Right lobe of liver (tissue), 6 donors: Measurements from ENCODE around the gene EXOC2. TPM values are rescaled to one million over a fixed set of nuclear protein-coding genes. Genes with fewer than 3 reads are reported as not detected.
"Not testable (repeated sequence)": the region's sequence is repeated elsewhere in the genome, so short reads cannot be mapped to it uniquely, and the experiment has no call there.

Experiments used
- ATAC-seq, 4 donors: fragments of 200-7000 bp; cut with Tn5 transposase; one replicate each; pipeline ENCODE4 v1.9.1; 2020; ENCODE audit warnings: mild to moderate bottlenecking in 4 of 4, moderate library complexity in 4 of 4
- DNase-seq, 3 donors: peaks; one replicate each; pipeline ENCODE4 v3.0.0-alpha.2; 2020
- H3K27ac ChIP-seq, 3 donors: fragments of 200-600 bp; one replicate each; pipeline ENCODE4 v1.8.0; 2022
- H3K27me3 ChIP-seq, 2 donors: fragments of 200-600 bp; one replicate each; pipeline ENCODE4 v1.8.0; 2022
- H3K36me3 ChIP-seq, 4 donors: fragments of 200-600 bp; sonication (generic) in 1 of 4; one replicate each; pipeline versions ENCODE4 v1.5.1 to v1.8.0; 2017 to 2022; ENCODE audit warnings: control low read depth in 1 of 4
- H3K4me1 ChIP-seq, 4 donors: fragments of 200-600 bp; sonication (generic) in 1 of 4; one replicate each; pipeline versions ENCODE4 v1.5.1 to v1.8.0; 2017 to 2022; ENCODE audit warnings: control low read depth in 1 of 4
- H3K4me3 ChIP-seq, 3 donors: fragments of 200-600 bp; one replicate each; pipeline ENCODE4 v1.8.0; 2022
- H3K9me3 ChIP-seq, 4 donors: fragments of 200-600 bp; sonication (generic) in 1 of 4; one replicate each; pipeline versions ENCODE4 v1.5.1 to v1.8.0; 2017 to 2022; ENCODE audit warnings: control low read depth in 1 of 4
- POLR2A ChIP-seq: fragments of 450-650 bp; IDR thresholded peaks from one replicate; pipeline ENCODE4 v1.6.1; 2017; ENCODE audit warnings: antibody characterized with exemption, mild to moderate bottlenecking
- WGBS: methylation state at CpG from one replicate; pipeline ENCODE4 v1.1.6; 2018; ENCODE audit warnings: low coverage, low lambda C conversion rate; ENCODE audit not compliant: insufficient coverage; ENCODE audit errors: missing lambda C conversion rate; 5-methylcytosine and 5-hydroxymethylcytosine counted together
- intact Hi-C, 2 donors: fragments of 100-400 bp; cut with DNase I; formaldehyde crosslinking; loops; one replicate each; pipeline versions ENCODE4 v1.11.2 to v1.14.1; 2022
- total RNA-seq, 6 experiments: library from RNA; depleted of rRNA in 2 of 6; stranded (reverse); fragments of >200 nt in 2 of 6; fragmentation: NEBNext Ultra II Directional in 3 of 6; extraction: Animal tissue kit (Norgen Biotek cat#: 25700) in 3 of 6; gene quantifications; one replicate each; pipeline versions ENCODE4 v1.1.0 to v1.2.4, GENCODE V29; 2016 to 2023
- TF ChIP-seq, protein P1 (sequence below), 4 donors: fragments of 200-600 bp in 3 of 4; fragments of 450-650 bp in 1 of 4; IDR thresholded peaks; one replicate each; pipeline versions ENCODE4 v1.5.1 to v1.8.0; 2016 to 2022; ENCODE audit warnings: antibody characterized with exemption in 4 of 4, mild to moderate bottlenecking in 2 of 4
- donor health status: DM: no; HTN: yes; CAD: no.
- donor health status: DM: no; HTN: no; CAD: no.
- donor health status: DM: no; HTN: no; CAD: no.
- donor health status: DM: no; HTN: yes; CAD: no.
- donor health status: DM: no; HTN: yes; CAD: no.

Gene EXOC2
- total RNA-seq, 6 experiments from 2014 or later: 7.1 to 12.8 (median 10.5) TPM

DNA sequence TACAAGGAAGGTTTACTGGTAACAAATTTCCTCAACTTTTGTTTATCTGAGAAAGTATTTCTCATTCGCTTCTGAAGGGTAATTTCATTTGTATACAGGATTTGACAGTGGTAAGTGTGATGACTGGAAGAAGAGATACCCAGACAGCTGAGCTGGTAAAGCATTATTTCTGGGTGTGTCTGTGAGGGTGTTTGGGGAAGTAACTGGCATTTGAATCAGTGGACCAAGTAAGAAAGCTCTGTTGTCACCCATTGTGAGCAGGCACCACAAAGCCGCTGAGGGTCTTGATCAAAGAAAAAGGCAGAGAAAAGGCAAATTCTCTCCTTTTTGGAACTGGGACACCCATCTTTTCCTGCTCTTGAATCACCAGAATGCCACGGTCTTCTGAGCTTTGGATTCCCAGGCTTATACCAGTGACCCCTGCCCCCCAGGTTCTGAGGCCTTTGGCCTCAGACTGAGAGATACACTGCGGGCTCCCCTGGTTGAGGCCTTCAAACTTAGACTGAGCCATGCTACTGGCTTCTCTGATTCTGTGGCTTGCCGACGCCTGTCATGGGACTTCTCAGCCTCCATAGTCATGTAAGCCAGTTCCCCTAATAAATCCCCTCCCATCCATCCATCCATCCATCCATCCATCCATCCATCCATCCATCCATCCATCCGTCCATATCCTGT lies 25.5 kb downstream of the EXOC2 start:
- H3K9me3 ChIP-seq: no peaks in the 10 kb centered on the region
- no peaks in the 10 kb centered on the region for H3K4me1 ChIP-seq
- intact Hi-C loops: no loop called here
- H3K4me3 ChIP-seq: no peak overlapping the region
- no peak overlapping the region for H3K27ac ChIP-seq
- H3K27me3 ChIP-seq: no peaks in the 10 kb centered on the region
- ATAC-seq (no peak), DNase-seq (no peak)
- H3K36me3 ChIP-seq: no peaks in the 10 kb centered on the region
- no peak for TF ChIP-seq POLR2A
- TF ChIP-seq, protein P1, sequence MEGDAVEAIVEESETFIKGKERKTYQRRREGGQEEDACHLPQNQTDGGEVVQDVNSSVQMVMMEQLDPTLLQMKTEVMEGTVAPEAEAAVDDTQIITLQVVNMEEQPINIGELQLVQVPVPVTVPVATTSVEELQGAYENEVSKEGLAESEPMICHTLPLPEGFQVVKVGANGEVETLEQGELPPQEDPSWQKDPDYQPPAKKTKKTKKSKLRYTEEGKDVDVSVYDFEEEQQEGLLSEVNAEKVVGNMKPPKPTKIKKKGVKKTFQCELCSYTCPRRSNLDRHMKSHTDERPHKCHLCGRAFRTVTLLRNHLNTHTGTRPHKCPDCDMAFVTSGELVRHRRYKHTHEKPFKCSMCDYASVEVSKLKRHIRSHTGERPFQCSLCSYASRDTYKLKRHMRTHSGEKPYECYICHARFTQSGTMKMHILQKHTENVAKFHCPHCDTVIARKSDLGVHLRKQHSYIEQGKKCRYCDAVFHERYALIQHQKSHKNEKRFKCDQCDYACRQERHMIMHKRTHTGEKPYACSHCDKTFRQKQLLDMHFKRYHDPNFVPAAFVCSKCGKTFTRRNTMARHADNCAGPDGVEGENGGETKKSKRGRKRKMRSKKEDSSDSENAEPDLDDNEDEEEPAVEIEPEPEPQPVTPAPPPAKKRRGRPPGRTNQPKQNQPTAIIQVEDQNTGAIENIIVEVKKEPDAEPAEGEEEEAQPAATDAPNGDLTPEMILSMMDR (IDR thresholded peaks at IDR 0.05): no peak
- WGBS: 100% methylated on average over 2 of the region's 7 CpGs

DNA sequence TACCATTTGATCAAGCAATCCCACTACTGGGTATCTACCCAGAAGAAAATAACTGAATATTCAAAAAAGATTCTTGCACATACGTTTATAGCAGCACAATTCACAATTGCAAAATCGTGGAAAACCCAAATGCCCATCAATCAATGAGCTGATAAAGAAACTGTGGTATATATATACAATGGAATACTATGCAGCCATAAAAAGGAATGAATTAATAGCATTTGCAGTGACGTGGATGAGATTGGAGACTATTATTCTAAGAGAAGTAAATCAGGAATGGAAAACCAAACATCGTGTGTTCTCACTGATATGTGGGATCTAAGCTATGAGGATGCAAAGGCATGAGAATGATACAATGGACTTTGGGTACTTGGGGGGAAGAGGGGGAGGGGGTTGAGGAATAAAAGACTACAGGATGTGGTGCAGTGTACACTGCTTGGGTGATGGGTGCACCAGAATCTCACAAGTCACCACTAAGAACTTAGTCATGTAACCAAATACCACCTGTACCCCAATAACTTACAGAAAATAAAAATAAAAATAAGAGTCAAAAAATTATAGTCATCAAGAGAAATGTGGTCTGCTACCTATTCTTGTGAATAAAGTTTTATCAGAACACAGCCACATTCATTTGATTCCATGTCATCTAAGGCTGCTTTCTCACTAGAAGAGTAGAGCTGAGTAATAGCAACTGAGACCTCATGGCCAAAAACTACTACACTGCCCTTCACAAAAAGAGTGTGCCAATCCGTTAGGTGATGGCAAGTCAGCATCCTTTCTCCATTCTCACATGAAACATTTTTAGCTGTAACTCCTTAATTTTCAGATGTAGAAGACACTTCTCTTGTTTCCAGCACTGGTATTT lies 27.3 kb downstream of the EXOC2 start:
- WGBS: 80% methylated on average over 5 of the region's 5 CpGs
- no peak overlapping the region for H3K27ac ChIP-seq
- DNase-seq: no peak
- H3K27me3 ChIP-seq: no peaks in the 10 kb centered on the region
- no peak for ATAC-seq
- no peak overlapping the region for H3K4me3 ChIP-seq
- no peaks in the 10 kb centered on the region for H3K4me1 ChIP-seq
- H3K9me3 ChIP-seq: no peaks in the 10 kb centered on the region
- TF ChIP-seq POLR2A: no peak
- TF ChIP-seq, protein P1 (IDR thresholded peaks at IDR 0.05): no peak
- H3K36me3 ChIP-seq: no peaks in the 10 kb centered on the region
- intact Hi-C loops: no loop called here

DNA sequence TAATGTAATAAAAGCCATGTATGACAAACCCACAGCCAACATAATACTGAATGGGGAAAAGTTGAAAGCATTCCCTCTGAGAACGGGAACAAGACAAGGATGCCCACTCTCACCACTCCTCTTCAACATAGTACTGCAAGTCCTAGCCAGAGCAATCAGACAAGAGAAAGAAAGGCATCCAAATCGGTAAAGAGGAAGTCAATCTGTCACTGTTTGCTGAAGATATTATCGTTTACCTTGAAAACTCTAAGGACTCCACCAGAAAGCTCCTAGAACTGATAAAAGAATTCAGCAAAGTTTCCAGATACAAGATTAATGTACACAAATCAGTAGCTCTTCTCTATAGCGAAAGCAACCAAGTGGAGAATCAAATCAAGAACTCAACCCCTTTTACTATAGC lies 29.2 kb downstream of the EXOC2 start:
- H3K27ac ChIP-seq, ATAC-seq, H3K27me3 ChIP-seq, intact Hi-C loops, H3K36me3 ChIP-seq, DNase-seq, H3K4me1 ChIP-seq, H3K9me3 ChIP-seq, H3K4me3 ChIP-seq: not testable (repeated sequence)
- WGBS: 58% methylated on average over 4 of the region's 4 CpGs

DNA sequence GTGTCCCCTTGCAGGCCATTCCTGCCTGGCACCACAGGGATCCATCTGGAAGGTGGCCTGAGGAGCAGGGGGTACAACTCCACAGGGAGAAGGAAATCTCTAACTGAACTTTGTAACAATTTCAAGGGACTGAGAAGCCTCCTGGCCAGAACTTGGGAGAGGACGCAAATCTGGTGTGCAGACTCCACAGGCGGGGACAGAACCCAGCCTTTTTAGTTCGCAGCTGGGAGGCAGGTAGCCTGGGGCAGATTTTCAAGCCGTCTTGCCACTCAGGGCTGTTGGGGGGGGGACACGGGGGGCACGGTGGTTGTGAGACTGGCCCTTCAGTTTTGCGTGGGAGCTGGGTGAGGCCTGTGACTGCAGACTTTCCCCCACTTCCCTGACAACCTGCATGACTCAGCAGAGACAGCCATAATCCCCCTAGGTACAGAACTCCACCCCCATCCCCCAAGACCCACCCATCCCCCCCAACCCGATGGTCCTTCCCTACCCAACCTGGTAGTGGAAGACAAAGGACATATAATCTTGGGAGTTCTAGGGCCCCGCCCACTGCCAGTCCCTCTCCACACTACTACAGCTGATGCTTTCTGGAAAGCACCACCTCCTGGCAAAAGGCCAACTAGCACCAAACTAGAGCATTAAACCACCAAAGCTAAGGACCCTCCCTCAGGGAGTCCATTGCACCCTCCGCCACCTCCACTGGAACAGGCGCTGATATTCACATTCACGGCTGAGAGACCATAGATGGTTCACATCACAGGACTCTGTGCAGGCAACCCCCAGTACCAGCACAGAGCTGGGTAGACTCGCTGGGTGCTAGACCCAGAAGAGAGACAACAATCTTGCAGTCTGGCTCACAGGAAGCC lies 33.0 kb downstream of the EXOC2 start:
- Histone ChIP-seq H3K9me3 (no peaks in the 10 kb centered on the region), H3K27me3 (no peaks in the 10 kb centered on the region), H3K27ac (no peak overlapping the region), H3K4me1 (no peaks in the 10 kb centered on the region), H3K36me3 (no peaks in the 10 kb centered on the region), H3K4me3 (no peak overlapping the region)
- TF ChIP-seq, protein P1 (IDR thresholded peaks at IDR 0.05): no peak
- no peak for TF ChIP-seq POLR2A
- 94% methylated on average over 9 of the region's 13 CpGs for WGBS
- DNase-seq (no peak), ATAC-seq (no peak)
- intact Hi-C loops: no loop called here
